ENCODE measurements around the gene ESPN.

Gene ESPN

GRCh38 chr1:6408023-6408422 is 16.6 kb upstream of the ESPN start:
- DNase-seq (ENCODE audit: low read depth in 2 of 2): no peak

- no peak for DNase-seq (ENCODE audit: low read depth in 2 of 2)
Observed at GRCh38 chr1:6409053-6409452, 15.5 kb upstream of the ESPN start.

GRCh38 chr1:6409733-6410132 is 14.8 kb upstream of the ESPN start:
- no peak for DNase-seq (ENCODE audit: low read depth in 2 of 2)

GRCh38 chr1:6410248-6410893 is 14.2 kb upstream of the ESPN start:
- DNase-seq (ENCODE audit: low read depth in 2 of 2): no peak

- DNase-seq (ENCODE audit: low read depth in 2 of 2): no peak
Observed at GRCh38 chr1:6412896-6413295, 11.7 kb upstream of the ESPN start.

GRCh38 chr1:6414443-6414844 is 10.1 kb upstream of the ESPN start:
- DNase-seq (ENCODE audit: low read depth in 2 of 2): peak in 1 of 2 donors; percentile 40

GRCh38 chr1:6414881-6415626 is 9.5 kb upstream of the ESPN start:
- DNase-seq (ENCODE audit: low read depth in 2 of 2): no peak

- no peak for DNase-seq (ENCODE audit: low read depth in 2 of 2)
Observed at GRCh38 chr1:6416295-6416656, 8.3 kb upstream of the ESPN start.

GRCh38 chr1:6416906-6417305 is 7.7 kb upstream of the ESPN start:
- DNase-seq (ENCODE audit: low read depth in 2 of 2): no peak

GRCh38 chr1:6417961-6418667 is 6.5 kb upstream of the ESPN start:
- no peak for DNase-seq (ENCODE audit: low read depth in 2 of 2)

- no peak for DNase-seq (ENCODE audit: low read depth in 2 of 2)
Observed at GRCh38 chr1:6418668-6419396, 5.7 kb upstream of the ESPN start.

GRCh38 chr1:6419397-6419803 is 5.2 kb upstream of the ESPN start:
- no peak for DNase-seq (ENCODE audit: low read depth in 2 of 2)

- DNase-seq (ENCODE audit: low read depth in 2 of 2): no peak
Observed at GRCh38 chr1:6419804-6420453, 4.6 kb upstream of the ESPN start, which contains the start of gene HES2. Gene HES2 (minus strand): TSS chr1:6419919. CDS start chr1:6419820, 99 bp downstream.

- DNase-seq (ENCODE audit: low read depth in 2 of 2): no peak
Observed at GRCh38 chr1:6420454-6421042, 4.0 kb upstream of the ESPN start.

GRCh38 chr1:6421266-6421665 is 3.3 kb upstream of the ESPN start:
- no peak for DNase-seq (ENCODE audit: low read depth in 2 of 2)

GRCh38 chr1:6423321-6423999 is 1.1 kb upstream of the ESPN start:
- DNase-seq (ENCODE audit: low read depth in 2 of 2): peak; percentile 66 to 69

GRCh38 chr1:6424000-6424565 is 493 bp upstream of the ESPN start:
- no peak for DNase-seq (ENCODE audit: low read depth in 2 of 2)

- DNase-seq (ENCODE audit: low read depth in 2 of 2): no peak
Observed at GRCh38 chr1:6425658-6426057, 1.1 kb downstream of the ESPN start.

- DNase-seq (ENCODE audit: low read depth in 2 of 2): no peak
Observed at GRCh38 chr1:6426277-6426971, 1.8 kb downstream of the ESPN start.

GRCh38 chr1:6426972-6427350 is 2.4 kb downstream of the ESPN start:
- DNase-seq (ENCODE audit: low read depth in 2 of 2): no peak

Measured in stimulated activated CD4-positive, alpha-beta T cell treated with anti-CD3 and anti-CD28 coated beads, Interleukin-4, amount 100 ng/mL, for 48 hours (primary cell).